GM12878 (cell line): ENCODE results near the gene NUAK1. TPM values are rescaled to one million over a fixed set of nuclear protein-coding genes. Genes with fewer than 3 reads are reported as not detected.
"Not testable (repeated sequence)": the region's sequence is repeated elsewhere in the genome, so short reads cannot be mapped to it uniquely, and the experiment has no call there.

ENCODE experiments used
- ATAC-seq: fragments of 200-7000 bp; cut with Tn5 transposase; 3 replicates; pipeline ENCODE4 v1.9.1; 2020; ENCODE audit warnings: mild to moderate bottlenecking, moderate library complexity
- BruUV-seq: library from RNA; stranded (reverse); fragments of 400-500 nt; replicated peaks from 2 replicates; lab custom pipeline; 2021; lab: Mats Ljungman, UMichigan
- CTCF ChIA-PET: fragments of 300-600 bp; sonication (Branson Sonifier 250); formaldehyde crosslinking; extraction: SDS; loops from one replicate; lab custom pipeline; 2021; ENCODE audit warnings: inconsistent platforms; lab: Yijun Ruan, JAX
- POLR2A ChIA-PET: fragments of 350-600 bp; formaldehyde crosslinking; extraction: SDS; loops from one replicate; lab custom pipeline; 2021; ENCODE audit warnings: inconsistent platforms; lab: Charles Lee
- RAD21 ChIA-PET: fragments of 300-600 bp; sonication (Branson Sonifier 250); formaldehyde crosslinking; loops from one replicate; lab custom pipeline; 2023; ENCODE audit warnings: antibody characterized with exemption; ENCODE audit not compliant: unreplicated experiment; lab: Charles Lee
- SMC1A ChIA-PET: fragments of 300-600 bp; sonication (Branson Sonifier 250); formaldehyde crosslinking; loops from one replicate; lab custom pipeline; 2023; ENCODE audit not compliant: unreplicated experiment, uncharacterized antibody; lab: Charles Lee
- DNase-seq: peaks from one replicate; pipeline ENCODE4 v3.0.0-alpha.2; 2011; ENCODE audit warnings: low read depth, low spot score
- FAIRE-seq: peaks from 3 replicates; lab custom pipeline; 2011; peaks lifted over from hg19 to GRCh38; lab: Jason Lieb, UNC
- H2AFZ ChIP-seq: 2 replicates; pipeline ENCODE4 v1.6.0; 2011; ENCODE audit warnings: low read depth, low read length, control low read depth; ENCODE audit not compliant: control insufficient read depth
- H3K27ac ChIP-seq: 2 replicates; pipeline ENCODE4 v1.5.1; 2011; ENCODE audit warnings: control low read depth; ENCODE audit not compliant: control insufficient read depth, insufficient read depth
- H3K27me3 ChIP-seq, 2 experiments: replicated peaks in 1 of 2; 2 replicates each; pipeline versions ENCODE4 v1.6.0 to v1.6.1; 2011; ENCODE audit warnings: low read length in 1 of 2; ENCODE audit not compliant: control insufficient read depth in 2 of 2, insufficient read depth in 2 of 2
- H3K36me3 ChIP-seq, 2 experiments: 2 replicates each; pipeline ENCODE4 v1.5.1; 2011; ENCODE audit warnings: low read length in 1 of 2; ENCODE audit not compliant: control insufficient read depth in 2 of 2, insufficient read depth in 2 of 2
- H3K4me1 ChIP-seq: 2 replicates; pipeline ENCODE4 v1.6.1; 2011; ENCODE audit warnings: mild to moderate bottlenecking, low read length, moderate library complexity, mixed read lengths; ENCODE audit not compliant: control insufficient read depth, insufficient read depth
- H3K4me2 ChIP-seq: 2 replicates; pipeline ENCODE4 v1.6.0; 2011; ENCODE audit warnings: control low read depth; ENCODE audit not compliant: control insufficient read depth, insufficient read depth
- H3K4me3 ChIP-seq: fragments of 200-600 bp; sonication (generic); 2 replicates; pipeline ENCODE4 v1.5.1; 2016
- H3K79me2 ChIP-seq: 2 replicates; pipeline ENCODE4 v1.6.0; 2011; ENCODE audit warnings: low read length; ENCODE audit not compliant: control insufficient read depth, insufficient read depth
- H3K9ac ChIP-seq: 2 replicates; pipeline ENCODE4 v1.8.0; 2011; ENCODE audit warnings: low read length, control low read depth, mixed read lengths; ENCODE audit not compliant: control insufficient read depth, insufficient read depth
- H3K9me3 ChIP-seq: replicated peaks from 3 replicates; pipeline ENCODE4 v1.5.1; 2011; ENCODE audit warnings: mild to moderate bottlenecking, low read length; ENCODE audit not compliant: control insufficient read depth, insufficient read depth
- H4K20me1 ChIP-seq: 2 replicates; pipeline ENCODE4 v1.6.0; 2011; ENCODE audit not compliant: control insufficient read depth, insufficient read depth
- IRF4 ChIP-seq: IDR thresholded peaks from 2 replicates; pipeline ENCODE4 v1.6.1; 2011; ENCODE audit warnings: low read depth, low read length
- LARP7 ChIP-seq: fragments of 450-650 bp; IDR thresholded peaks from 2 replicates; pipeline ENCODE4 v1.6.1; 2017; ENCODE audit warnings: mild to moderate bottlenecking
- MEF2B ChIP-seq: fragments of 450-650 bp; IDR thresholded peaks from 2 replicates; pipeline ENCODE4 v1.6.1; 2018; ENCODE audit warnings: mild to moderate bottlenecking, moderate library complexity; ENCODE audit not compliant: partially characterized antibody, poor library complexity, severe bottlenecking
- MTA3 ChIP-seq: IDR thresholded peaks from 2 replicates; pipeline ENCODE4 v1.6.1; 2012; ENCODE audit warnings: low read length, inconsistent platforms, borderline replicate concordance
- SIX5 ChIP-seq: IDR thresholded peaks from 2 replicates; pipeline ENCODE4 v1.6.1; 2011; ENCODE audit warnings: mild to moderate bottlenecking, low read depth, low read length, moderate library complexity; ENCODE audit not compliant: severe bottlenecking
- WGBS: methylation state at CpG from one replicate; pipeline ENCODE4 v1.1.6; 2016; ENCODE audit warnings: low lambda C conversion rate; ENCODE audit not compliant: insufficient replicate concordance, insufficient coverage; ENCODE audit errors: missing lambda C conversion rate; 5-methylcytosine and 5-hydroxymethylcytosine counted together
- in situ Hi-C: fragments of 300-500 bp; cut with MboI; formaldehyde crosslinking; loops from 9 replicates; pipeline ENCODE4 v1.14.3; 2018; ENCODE audit warnings: mixed read lengths
- intact Hi-C: fragments of 100-400 bp; cut with micrococcal nuclease; formaldehyde crosslinking; loops from one replicate; pipeline ENCODE4 v1.14.2; 2022; ENCODE audit not compliant: unreplicated experiment
- polyA plus RNA-seq, 11 experiments: library from polyadenylated mRNA; depleted of rRNA in 4 of 11; unstranded in 6 of 11; stranded (reverse) in 5 of 11; fragments of >200 nt; fragmentation: Nextera tagmentation in 4 of 11; fragmentation: Illumina TruSeq in 1 of 11; extraction: Ambion mirVana in 4 of 11; extraction: Trizol in 1 of 11; gene quantifications; 1 replicate in 1 of 11; 2 replicates in 10 of 11; pipeline versions ENCODE4 v1.2.1 to v1.2.3, GENCODE V29; 2011 to 2016; ENCODE audit warnings: inconsistent platforms in 2 of 11, missing spikeins in 2 of 11, low read depth in 1 of 11
- total RNA-seq, 4 experiments: library from RNA; depleted of rRNA in 3 of 4; stranded (reverse); fragments of >200 nt in 3 of 4; fragmentation: Illumina TruSeq in 1 of 4; extraction: Trizol in 1 of 4; gene quantifications; 2 replicates each; pipeline versions ENCODE4 v1.2.1 to v1.2.3, GENCODE V29; 2013 to 2021
- TF ChIP-seq, protein P1 (sequence below): fragments of 450-650 bp; formaldehyde crosslinking; IDR thresholded peaks from 2 replicates; pipeline ENCODE4 v1.5.0; 2022; ENCODE audit warnings: mild to moderate bottlenecking, missing genetic modification characterization

The NUAK1 gene
- total and polyA plus RNA-seq, 10 of the 15 experiments (the other 5 are each of a cell fraction or from before 2014, with no cell fraction given): 0.03 to 0.42 (median 0.08) TPM; not detected in 2

DNA sequence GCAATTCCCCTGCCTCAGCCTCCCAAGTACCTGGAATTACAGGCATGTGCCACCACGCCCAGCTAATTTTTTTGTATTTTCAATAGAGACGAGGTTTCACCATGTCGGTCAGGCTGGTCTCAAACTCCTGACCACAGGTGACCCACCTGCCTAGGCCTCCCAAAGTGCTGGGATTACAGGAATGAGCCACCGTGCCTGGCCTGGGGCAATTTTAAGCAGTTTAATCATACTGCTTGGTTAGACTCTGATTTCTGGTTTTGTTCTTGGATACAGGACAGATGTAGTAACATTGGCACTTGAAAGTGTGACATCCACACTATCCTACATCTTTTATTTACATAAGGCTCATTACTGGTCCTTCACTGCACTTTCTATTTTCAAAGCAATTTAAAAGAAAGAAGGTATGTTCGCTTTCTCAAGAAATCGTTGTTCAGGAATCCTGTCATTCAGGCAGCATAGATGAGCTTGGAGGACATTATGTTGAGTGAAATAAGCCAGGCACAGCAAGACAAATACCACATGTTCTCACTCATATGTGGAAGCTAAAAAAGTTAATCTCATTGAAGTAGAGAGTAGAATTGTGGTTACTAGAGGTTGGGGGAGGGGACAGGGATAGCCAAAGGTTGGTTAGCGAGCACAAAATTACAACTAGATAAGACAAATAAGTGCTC is 4.0 kb upstream of the NUAK1 start (continued):
- TF ChIP-seq, protein P1, sequence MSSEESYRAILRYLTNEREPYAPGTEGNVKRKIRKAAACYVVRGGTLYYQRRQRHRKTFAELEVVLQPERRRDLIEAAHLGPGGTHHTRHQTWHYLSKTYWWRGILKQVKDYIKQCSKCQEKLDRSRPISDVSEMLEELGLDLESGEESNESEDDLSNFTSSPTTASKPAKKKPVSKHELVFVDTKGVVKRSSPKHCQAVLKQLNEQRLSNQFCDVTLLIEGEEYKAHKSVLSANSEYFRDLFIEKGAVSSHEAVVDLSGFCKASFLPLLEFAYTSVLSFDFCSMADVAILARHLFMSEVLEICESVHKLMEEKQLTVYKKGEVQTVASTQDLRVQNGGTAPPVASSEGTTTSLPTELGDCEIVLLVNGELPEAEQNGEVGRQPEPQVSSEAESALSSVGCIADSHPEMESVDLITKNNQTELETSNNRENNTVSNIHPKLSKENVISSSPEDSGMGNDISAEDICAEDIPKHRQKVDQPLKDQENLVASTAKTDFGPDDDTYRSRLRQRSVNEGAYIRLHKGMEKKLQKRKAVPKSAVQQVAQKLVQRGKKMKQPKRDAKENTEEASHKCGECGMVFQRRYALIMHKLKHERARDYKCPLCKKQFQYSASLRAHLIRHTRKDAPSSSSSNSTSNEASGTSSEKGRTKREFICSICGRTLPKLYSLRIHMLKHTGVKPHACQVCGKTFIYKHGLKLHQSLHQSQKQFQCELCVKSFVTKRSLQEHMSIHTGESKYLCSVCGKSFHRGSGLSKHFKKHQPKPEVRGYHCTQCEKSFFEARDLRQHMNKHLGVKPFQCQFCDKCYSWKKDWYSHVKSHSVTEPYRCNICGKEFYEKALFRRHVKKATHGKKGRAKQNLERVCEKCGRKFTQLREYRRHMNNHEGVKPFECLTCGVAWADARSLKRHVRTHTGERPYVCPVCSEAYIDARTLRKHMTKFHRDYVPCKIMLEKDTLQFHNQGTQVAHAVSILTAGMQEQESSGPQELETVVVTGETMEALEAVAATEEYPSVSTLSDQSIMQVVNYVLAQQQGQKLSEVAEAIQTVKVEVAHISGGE (CRISPR knock-in tag): no peak
- TF ChIP-seq MTA3 (no peak), LARP7 (no peak), SIX5 (no peak), MEF2B (no peak), IRF4 (no peak)

DNA sequence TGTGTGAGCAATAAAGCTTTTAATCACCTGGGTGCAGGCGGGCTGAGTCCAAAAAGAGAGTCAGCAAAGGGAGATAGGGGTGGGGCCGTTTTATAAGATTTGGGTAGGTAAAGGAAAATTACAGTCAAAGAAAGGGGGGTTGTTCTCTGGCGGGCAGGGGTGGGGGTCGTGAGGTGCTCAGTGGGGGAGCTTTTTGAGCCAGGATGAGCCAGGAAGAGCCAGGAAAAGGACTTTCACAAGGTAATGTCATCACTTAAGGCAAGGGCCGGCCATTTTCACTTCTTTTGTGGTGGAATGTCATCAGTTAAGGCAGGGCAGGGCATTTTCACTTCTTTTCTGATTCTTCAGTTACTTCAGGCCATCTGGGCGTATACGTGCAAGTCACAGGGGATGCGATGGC is 3.2 kb upstream of the NUAK1 start:
- DNase-seq, RAD21 ChIA-PET, H2AFZ ChIP-seq, H3K9ac ChIP-seq, H3K27ac ChIP-seq, H3K9me3 ChIP-seq, H3K4me2 ChIP-seq, H3K79me2 ChIP-seq, intact Hi-C loops, FAIRE-seq, H3K4me1 ChIP-seq, ATAC-seq, H4K20me1 ChIP-seq, BruUV-seq, H3K4me3 ChIP-seq, in situ Hi-C loops, H3K36me3 ChIP-seq, POLR2A ChIA-PET, SMC1A ChIA-PET: not testable (repeated sequence)
- 31% methylated on average over 8 of the region's 8 CpGs for WGBS
- CTCF ChIA-PET: interaction anchor here (0.8 kb wide), 1 partner anchor 42 kb away, joined by 3 read pairs; no protein-coding TSS in a partner anchor
- peaks cover 7 to 24% of the 10 kb centered on the region in 2 experiments for H3K27me3 ChIP-seq
